ENCODE results near the gene TMEM132C. TPM values are rescaled to one million over a fixed set of nuclear protein-coding genes. Genes with fewer than 3 reads are reported as not detected.

TMEM132C gene
- total and polyA plus RNA-seq, 11 donors, result 0.05 to 5.9 (median 0.85) TPM

- DNase-seq, result no peak
- WGBS, 4 donors, result 71 to 81% (median 74%) methylated on average over 12 of the region's 12 CpGs
- TF ChIP-seq, protein P1, sequence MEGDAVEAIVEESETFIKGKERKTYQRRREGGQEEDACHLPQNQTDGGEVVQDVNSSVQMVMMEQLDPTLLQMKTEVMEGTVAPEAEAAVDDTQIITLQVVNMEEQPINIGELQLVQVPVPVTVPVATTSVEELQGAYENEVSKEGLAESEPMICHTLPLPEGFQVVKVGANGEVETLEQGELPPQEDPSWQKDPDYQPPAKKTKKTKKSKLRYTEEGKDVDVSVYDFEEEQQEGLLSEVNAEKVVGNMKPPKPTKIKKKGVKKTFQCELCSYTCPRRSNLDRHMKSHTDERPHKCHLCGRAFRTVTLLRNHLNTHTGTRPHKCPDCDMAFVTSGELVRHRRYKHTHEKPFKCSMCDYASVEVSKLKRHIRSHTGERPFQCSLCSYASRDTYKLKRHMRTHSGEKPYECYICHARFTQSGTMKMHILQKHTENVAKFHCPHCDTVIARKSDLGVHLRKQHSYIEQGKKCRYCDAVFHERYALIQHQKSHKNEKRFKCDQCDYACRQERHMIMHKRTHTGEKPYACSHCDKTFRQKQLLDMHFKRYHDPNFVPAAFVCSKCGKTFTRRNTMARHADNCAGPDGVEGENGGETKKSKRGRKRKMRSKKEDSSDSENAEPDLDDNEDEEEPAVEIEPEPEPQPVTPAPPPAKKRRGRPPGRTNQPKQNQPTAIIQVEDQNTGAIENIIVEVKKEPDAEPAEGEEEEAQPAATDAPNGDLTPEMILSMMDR (IDR thresholded peaks at IDR 0.05), result no peak
- no peak for TF ChIP-seq POLR2A (IDR thresholded peaks at IDR 0.05)
- Histone ChIP-seq H3K27me3 (no peaks in the 10 kb centered on the region), H3K9me3 (no peaks in the 10 kb centered on the region), H3K36me3 (no peaks in the 10 kb centered on the region), H3K27ac (no peak overlapping the region), H3K4me3 (no peak overlapping the region), H3K4me1 (no peaks in the 10 kb centered on the region)
- ATAC-seq, result no peak
- intact Hi-C loops (cut with DNase I), result loop anchor here in 4 of 10 donors (5.0 to 10.0 kb wide), 3 partner anchors 1262 to 1272 kb away; partner anchors contain the start of gene TMEM132D (in 1 of the 4)
These were observed 376.2 kb downstream of the TMEM132C start for GRCh38 chr12:128643155-128643554.

GRCh38 chr12:128644664-128645296 lies 377.8 kb downstream of the TMEM132C start:
- no peak for TF ChIP-seq POLR2A (IDR thresholded peaks at IDR 0.05)
- TF ChIP-seq, protein P1 (IDR thresholded peaks at IDR 0.05), result peak; percentile 13 to 58 (median 44)
- no peaks in the 10 kb centered on the region for H3K4me1 ChIP-seq
- H3K27me3 ChIP-seq, result no peaks in the 10 kb centered on the region
- no peaks in the 10 kb centered on the region for H3K36me3 ChIP-seq
- DNase-seq (no peak), ATAC-seq (no peak)
- no peak overlapping the region for H3K27ac ChIP-seq
- intact Hi-C loops (cut with DNase I), result loop anchor here in 5 of 10 donors (5.0 to 10.0 kb wide), 3 partner anchors 1260 to 1270 kb away; partner anchors contain the start of gene TMEM132D (in 1 of the 5)
- H3K4me3 ChIP-seq, result no peak overlapping the region
- WGBS, 4 donors, result 45 to 59% (median 48%) methylated on average over 13 to 15 of the region's 15 CpGs
- H3K9me3 ChIP-seq, result peaks cover 0 to 3% (median 0%) of the 10 kb centered on the region in 12 donors

- ATAC-seq, result no peak
- Histone ChIP-seq H3K27ac (no peak overlapping the region), H3K36me3 (no peaks in the 10 kb centered on the region), H3K9me3 (peaks cover 0 to 3% (median 0%) of the 10 kb centered on the region in 12 donors), H3K4me1 (no peaks in the 10 kb centered on the region), H3K27me3 (no peaks in the 10 kb centered on the region), H3K4me3 (no peak overlapping the region)
- intact Hi-C loops (cut with DNase I), result loop anchor here in 3 of 10 donors (5.0 to 10.0 kb wide), 3 partner anchors 1255 to 1265 kb away; partner anchors contain the start of gene TMEM132D (in 1 of the 3)
- 7 to 25% (median 17%) methylated on average over 1 of the region's 1 CpG for WGBS, 4 donors
- DNase-seq, result no peak
- TF ChIP-seq POLR2A (IDR thresholded peaks at IDR 0.05), result no peak
- TF ChIP-seq, protein P1 (IDR thresholded peaks at IDR 0.05), result no peak
These were observed 382.9 kb downstream of the TMEM132C start for GRCh38 chr12:128649902-128650301.

DNA sequence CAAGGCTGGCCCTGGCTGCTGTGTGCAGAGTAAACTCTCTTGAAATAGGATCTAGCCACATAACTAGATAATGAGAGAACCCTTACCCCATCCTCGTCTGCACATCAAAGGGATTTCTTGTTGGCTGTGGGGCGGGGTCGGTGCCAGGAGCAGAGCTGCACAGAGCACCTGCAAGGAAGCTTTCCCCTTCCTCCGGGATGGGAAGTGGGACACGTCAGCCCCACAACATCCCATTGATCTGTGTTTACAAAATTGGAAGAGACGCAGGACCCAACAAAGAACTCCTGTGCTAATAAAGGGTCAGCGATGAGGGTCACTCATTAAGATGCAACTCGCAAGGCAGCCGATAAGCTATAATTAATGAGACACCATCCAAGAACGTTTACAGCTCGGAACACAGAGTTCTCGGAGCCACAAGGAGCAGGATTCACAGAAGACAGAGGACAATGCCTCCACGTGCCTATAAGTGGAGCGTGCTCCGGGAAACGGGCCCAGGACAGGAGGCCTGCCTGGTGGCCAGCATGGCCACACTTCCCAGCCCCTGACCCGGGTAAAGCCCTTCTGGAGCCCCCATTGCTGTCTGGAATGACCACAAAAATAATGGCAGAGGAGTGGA lies 385.3 kb downstream of the TMEM132C start:
- H3K36me3 ChIP-seq, result no peaks in the 10 kb centered on the region
- peaks cover 0 to 4% (median 0%) of the 10 kb centered on the region in 9 donors for H3K27me3 ChIP-seq
- H3K9me3 ChIP-seq, result peaks cover 0 to 11% (median 0%) of the 10 kb centered on the region in 12 donors
- intact Hi-C loops (cut with DNase I), result no loop called here
- ATAC-seq (no peak), DNase-seq (no peak)
- TF ChIP-seq, protein P1 (IDR thresholded peaks at IDR 0.05), result no peak
- no peak for TF ChIP-seq POLR2A (IDR thresholded peaks at IDR 0.05)
- 62 to 73% (median 70%) methylated on average over 17 of the region's 17 CpGs for WGBS, 4 donors
- no peaks in the 10 kb centered on the region for H3K4me1 ChIP-seq
- H3K27ac ChIP-seq, result no peak overlapping the region
- H3K4me3 ChIP-seq, result no peak overlapping the region

Measured in heart left ventricle (tissue), 16 donors.